NCI-H748 (cell line): Measurements from ENCODE around the gene BLCAP.
A peak's percentile ranks its signal among the peaks of the same experiment; 100 is the strongest.

ENCODE experiments used
- DNase-seq: peaks from one replicate; lab custom pipeline; 2025; ENCODE audit not compliant: unreplicated experiment; lab: John Stamatoyannopoulos, UW

The BLCAP gene

DNA sequence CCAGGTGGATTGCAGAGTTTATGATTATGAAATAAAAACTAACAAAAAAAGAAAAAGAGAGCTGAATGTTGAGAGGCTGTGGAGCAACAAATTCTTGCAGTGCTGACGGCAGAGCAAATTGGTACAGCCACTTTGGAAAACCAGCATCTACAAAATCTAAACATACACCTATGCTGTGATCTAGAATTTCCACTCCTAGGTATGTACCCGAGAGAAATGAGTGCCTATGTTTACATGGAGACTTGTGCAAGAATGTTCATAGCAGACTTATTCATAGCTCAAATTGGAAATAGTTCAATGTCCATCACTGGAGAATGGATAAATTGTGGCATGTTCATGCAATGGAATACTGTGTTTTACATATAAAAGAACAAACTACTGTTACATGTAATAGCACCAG is 3.0 kb upstream of the BLCAP start:
- no peak for DNase-seq

DNA sequence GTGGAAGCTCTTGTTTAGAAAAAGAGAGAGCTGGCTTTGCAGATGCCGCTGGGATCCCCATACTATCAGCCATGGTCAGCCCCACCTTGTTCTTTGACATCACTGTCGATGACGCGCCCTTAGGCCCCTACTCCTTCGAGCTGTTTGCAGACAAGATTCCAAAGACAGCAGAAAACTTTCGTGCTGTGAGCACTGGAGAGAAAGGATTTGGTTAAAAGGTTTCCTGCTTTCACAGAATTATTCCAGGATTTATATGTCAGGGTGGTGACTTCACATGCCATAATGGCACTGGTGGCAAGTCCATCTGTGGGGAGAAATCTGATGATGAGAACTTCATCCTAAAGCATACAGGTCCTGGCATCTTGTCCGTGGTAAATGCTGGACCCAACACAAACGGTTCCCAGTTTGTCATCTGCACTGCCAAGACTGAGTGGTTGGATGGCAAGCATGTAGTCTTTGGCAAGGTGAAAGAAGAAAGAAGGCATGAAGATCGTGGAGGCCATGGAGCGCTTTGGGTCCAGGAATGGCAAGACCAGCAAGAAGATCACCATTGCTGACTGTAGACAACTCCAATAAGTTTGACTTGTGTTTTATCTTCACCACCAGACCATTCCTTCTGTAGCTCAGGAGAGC is 2.4 kb upstream of the BLCAP start:
- no peak for DNase-seq

DNA sequence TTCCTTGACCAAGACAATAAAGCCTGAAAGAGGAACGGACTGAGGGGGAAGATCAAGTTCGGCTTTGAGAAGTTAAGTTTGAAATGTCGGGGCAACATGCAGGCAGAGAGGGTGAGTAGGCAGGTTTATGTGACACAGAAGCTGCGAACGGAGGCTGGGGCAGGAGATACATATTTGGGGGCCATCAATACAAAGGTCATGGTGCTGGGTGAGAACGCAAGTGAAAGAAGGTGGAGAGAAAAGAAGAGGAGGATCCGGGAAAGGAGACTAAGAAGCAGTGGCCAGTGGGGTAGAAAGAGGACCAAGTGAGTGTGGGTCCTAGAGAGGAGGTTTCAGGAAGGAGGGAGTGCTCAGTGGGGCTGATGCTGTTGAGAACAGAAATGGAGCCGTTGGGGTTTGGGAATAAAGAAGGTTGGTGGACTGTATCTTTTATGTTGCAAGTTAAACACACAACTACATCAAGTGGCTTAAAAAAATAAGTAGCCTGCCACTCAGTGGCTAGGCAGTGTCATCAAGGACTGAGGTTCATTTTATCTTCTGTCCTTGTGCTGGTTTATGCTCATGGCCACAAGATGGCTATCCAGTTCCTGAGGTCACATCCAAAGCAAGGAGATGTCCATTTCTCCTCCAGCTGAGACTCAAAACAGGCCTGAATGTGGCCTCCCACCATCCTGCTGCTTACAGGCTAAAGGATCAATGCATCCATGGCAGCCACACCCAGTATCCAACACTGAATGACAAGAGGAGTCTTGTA is 1.7 kb upstream of the BLCAP start:
- DNase-seq = peak; percentile 25

- peak; percentile 40 for DNase-seq
Observed at GRCh38 chr20:37528446-37529213, 954 bp upstream of the BLCAP start.

GRCh38 chr20:37526839-37527637 is 638 bp downstream of the BLCAP start:
- peak; percentile 31 for DNase-seq

GRCh38 chr20:37526238-37526838 is 1.3 kb downstream of the BLCAP start:
- peak; percentile 40 for DNase-seq

- DNase-seq = no peak
Observed at GRCh38 chr20:37525810-37526209, 1.9 kb downstream of the BLCAP start.

DNA sequence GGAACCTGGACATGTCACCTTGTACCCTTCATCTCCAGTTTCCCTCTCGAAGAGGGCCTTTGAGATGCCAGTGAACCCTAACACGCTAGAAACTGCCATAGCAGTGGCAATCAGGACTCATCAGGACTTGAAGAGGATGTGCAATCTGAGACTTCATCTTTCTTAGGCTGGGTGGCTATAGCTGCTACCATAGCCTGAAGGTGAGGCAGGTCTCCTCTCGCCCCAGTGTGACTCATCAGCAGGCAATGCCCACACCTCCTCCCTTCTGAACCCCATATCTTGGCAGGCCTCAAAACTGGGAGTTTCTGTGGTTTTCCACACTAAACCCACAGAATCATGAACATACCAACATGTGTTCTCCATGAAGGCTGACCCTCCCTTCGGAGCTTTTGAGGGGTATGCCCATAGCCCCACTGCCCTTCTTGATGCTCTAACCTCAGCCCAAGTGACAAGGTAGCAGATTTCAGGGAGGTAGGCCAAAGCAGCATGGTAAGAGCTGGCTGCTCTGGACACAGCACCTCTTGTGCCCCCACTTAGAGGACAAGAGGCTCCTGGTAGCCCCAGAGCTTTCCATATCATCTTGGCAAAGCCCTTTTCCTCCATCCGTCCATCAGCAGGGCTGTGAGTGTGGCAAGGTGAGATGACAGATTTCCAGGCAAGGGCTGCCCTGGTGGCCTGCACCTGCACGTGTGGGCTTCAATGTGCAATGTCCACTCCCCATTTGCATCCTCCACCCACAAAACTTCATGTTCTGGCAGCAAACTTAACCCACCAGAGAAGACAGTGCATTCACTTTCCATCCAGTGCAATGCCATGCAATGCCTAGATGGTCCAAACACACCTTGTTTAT is 2.6 kb downstream of the BLCAP start:
- no peak for DNase-seq

DNA sequence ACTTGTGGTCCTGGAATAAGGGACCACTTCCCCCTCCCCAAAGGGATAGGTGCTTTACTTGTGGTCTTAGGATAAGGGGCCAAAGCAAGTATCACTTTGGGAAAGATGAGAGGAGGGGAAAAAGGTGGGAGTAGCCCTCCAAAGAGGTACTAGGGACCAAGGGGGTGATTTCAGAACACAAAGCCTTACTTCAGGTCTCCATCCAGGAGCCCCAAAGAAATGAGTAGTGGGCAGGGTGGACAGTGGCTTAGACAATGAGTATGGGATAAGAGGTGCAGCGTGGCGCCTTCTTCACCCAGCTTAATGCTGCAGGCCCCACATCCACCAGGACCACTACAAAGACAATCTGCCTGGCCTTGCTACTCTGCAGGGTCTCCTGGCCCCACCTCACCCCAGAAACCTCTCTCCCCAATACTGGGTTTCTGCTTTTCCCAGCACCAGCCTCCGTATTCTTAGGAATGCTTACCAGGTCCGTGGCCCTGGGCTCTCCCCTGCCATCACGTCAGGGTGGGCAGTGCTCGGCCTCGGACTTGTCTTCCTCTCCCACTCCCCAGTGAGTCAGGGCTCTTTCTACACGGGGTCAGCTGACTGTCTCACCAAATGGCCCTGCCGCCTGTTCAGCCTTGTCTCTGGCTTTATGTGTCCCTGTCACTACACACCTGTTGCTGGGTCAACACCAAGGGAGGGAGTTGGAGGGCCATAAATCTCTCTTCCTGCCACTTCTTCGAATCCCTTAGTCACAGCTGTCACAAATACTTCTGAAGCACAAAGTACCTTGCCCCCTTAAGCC is 3.6 kb downstream of the BLCAP start:
- peak; percentile 46 for DNase-seq

DNA sequence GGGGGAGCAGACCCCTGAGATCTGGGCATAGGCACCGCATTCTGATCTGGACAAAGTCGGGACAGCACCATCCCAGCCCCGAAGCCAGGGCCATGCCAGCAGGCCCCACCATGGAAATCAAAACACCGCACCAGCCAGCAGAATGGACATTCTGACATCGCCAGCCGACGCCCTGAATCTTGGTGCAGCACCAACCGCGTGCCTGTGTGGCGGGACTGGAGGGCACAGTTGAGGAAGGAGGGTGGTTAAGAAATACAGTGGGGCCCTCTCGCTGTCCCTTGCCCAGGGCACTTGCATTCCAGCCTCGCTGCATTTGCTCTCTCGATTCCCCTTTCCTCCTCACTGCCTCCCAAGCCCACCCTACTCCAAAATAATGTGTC is 4.7 kb downstream of the BLCAP start:
- DNase-seq = no peak

DNA sequence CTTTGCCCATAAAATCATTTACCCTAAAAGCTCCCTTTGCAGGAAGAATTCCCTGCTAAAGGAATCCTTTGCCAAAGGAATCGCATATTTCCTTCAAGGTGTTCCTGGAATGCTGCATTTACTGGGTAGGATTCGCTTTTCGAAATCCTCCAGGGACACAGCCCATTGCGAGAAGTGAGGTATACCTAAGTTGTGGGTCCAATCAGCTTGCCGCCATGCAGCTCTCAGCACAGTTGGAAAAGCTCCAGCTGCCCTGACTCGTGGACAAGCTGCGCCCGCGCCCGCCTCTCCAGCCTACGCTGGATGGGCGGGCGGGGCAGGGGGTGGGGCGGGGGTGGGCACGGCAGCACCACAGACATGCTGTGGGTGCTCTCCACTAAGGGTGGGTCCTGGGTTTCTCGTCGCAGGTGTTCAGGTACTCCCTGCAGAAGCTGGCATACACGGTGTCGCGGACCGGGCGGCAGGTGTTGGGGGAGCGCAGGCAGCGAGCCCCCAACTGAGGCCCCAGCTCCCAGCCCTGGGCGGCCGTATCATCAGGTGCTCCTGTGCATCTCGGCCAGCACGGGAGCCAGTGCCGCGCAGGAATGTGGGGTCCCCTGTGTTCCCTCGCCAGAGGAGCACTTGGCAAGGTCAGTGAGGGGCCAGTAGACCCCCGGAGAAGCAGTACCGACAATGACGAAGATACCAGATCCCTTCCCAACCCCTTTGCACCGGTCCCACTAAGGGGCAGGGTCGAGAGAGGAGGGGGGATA is 5.2 kb downstream of the BLCAP start:
- peak; percentile 72 for DNase-seq

DNA sequence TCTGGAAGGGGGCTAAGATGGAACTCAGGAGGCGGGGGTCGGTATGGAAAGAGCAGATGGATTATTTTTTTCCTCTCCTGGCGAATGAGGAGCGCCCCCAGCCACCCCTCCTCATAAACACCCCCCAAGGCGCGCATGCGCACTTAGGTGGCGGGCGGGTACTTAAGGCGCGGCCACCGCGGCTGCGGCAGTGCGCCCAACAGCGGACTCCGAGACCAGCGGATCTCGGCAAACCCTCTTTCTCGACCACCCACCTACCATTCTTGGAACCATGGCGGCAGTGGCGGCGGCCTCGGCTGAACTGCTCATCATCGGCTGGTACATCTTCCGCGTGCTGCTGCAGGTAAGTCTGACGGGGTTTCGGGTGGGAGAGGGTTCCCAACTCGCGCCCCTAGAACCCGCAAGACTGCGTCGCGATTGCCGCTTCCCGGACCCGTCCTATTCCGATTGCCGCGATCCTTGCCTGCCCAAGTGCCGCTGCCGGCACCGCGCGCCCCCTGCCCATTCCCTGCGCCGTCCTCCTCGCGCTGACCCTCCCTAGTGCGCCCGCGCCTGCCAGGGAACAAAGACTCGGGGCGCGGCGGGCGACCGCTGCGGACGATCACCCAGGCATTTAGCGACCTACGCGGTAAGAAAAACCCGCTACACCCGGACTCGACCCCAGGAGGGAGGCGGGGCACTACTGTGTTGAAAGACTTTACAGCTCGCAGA is 6.5 kb downstream of the BLCAP start, which contains the start of gene NNAT:
TSS of gene NNAT (plus strand) at position 190 of the 711 bp plus-strand sequence. CDS start at position 272, 82 bp downstream.
- DNase-seq = no peak

GRCh38 chr20:37520419-37520955 is 7.2 kb downstream of the BLCAP start:
- no peak for DNase-seq

DNA sequence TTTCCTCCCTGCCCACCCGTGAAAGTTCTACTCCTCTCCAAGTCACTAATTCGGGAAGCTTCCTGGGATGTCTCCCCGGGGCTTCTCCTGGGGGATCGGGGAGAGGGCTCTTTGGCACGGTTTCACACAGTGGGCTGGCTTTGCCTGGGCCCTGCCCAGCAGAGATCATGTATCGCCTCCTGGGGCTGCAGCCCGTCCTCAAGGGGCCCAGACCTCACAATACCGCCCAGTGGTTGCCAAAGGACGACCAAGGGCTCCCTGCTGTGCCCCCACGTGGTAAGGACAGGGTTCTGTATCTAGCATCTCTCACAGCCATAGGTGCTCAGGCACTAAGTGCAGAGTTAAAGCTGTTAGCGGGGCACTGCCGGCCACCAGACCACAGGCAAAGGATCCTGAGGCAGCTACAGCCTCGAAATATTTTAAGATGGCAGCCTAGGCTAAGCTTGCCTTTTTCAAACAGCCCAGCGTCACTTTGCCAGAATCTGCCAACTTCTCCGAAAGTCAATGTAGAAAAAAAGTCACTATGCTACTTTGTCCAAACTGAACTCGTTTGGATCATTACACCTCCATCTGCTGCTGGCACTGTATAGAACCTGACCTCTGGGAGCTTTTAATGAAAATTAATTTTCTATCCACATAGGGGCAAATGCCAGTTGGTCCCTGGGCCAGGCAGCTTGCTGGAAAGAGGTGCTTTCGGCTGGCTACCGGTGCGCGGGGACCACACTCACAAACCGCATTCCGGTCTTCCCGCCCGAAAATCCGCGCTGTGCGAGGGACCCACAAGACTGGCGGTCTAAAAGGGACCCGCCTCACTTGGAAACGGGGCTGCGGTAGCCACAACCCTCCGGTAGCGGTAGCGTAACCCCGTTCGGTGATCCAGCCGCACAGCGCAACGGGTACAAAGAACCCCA is 7.9 kb downstream of the BLCAP start:
- peak; percentile 52 for DNase-seq

DNA sequence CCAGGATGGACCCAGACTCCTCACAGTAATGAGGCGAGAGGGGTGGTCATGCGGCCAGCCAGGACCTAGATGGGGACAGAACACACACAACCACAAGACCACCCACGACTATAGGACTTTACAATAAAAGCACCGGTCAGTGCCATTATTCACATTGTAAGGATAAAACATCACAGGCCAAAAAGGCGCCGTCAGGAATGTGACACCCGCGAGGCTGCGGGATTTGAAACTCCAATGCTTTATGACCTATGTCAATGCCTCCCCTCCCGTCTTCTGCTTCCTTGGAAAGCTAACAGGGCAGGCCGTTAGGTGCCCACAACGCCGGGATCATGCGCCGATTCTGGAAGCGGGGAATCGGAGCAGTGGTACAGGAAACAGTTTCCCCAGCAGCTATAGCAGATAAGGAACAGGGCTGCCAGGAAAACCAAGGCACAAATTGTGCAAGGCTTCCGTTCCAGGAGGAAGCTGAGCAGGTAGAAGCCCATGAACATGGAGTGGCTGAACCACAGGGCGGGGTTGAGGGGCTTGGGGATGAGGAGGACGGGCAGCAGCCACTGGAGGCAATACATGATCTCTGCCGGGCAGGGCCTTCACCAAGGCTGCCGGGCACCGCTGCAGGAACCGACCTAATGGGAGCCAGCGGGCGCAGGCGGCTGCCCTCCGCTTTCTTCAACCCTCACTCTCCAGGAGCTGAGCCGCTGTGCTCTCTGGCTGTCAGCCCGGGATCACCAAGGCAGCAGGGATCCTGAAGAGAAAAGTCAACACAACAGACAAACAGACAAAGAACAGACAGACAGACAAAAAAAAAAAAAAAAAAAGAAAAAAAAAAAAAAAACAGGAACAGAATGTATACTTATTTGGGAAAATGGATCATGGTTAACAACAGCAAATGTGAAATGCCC is 8.8 kb downstream of the BLCAP start:
- peak; percentile 66 for DNase-seq
